HG03060 (cell line): ENCODE results near the gene MAP2K7.
"Not testable (repeated sequence)": the region's sequence is repeated elsewhere in the genome, so short reads cannot be mapped to it uniquely, and the experiment has no call there.

Source experiments
- ATAC-seq: cut with Tn5 transposase; IDR thresholded peaks from one replicate; pipeline ENCODE4 v1.9.1; 2021; ENCODE audit warnings: low read depth, moderate number of reproducible peaks; ENCODE audit not compliant: unreplicated experiment

Gene MAP2K7

DNA sequence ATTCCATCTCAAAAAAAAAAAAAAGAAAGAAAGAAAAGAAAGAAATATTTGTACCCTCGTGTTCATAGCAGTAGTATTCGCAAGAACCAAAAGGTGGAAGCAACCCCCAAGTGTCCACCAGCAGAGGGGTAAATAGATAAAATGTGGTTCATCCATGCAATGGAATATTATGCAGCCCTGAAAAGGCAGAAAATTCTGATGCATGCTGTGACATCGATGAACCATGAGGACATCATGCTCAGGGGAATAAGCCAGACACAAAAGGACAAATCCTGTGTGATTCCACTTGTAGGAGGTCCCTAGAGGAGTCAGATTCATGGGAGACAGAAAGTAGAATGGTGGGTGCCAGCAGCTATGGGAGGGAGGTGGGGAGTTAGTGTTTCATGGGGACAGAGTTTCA, 21.8 kb upstream of the MAP2K7 start:
- no peak for ATAC-seq

DNA sequence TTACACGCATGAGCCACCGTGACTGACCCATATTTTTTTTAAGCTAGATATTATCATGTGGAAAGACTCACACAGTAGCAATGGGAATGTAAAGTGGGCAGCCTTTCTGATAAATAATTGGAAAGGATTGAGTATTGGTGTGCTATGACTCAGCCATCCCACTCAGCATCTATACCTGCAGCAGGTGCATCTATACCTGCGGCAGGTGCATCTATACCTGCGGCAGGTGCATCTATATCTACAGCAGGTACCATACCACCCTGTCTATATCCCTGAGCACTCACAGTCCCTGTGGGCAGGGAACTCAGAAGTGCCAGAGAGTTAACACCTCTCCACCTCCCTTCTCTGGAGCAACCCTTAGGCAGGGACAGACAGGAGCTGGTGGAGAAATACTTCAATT, 20.6 kb upstream of the MAP2K7 start:
- ATAC-seq = no peak

DNA sequence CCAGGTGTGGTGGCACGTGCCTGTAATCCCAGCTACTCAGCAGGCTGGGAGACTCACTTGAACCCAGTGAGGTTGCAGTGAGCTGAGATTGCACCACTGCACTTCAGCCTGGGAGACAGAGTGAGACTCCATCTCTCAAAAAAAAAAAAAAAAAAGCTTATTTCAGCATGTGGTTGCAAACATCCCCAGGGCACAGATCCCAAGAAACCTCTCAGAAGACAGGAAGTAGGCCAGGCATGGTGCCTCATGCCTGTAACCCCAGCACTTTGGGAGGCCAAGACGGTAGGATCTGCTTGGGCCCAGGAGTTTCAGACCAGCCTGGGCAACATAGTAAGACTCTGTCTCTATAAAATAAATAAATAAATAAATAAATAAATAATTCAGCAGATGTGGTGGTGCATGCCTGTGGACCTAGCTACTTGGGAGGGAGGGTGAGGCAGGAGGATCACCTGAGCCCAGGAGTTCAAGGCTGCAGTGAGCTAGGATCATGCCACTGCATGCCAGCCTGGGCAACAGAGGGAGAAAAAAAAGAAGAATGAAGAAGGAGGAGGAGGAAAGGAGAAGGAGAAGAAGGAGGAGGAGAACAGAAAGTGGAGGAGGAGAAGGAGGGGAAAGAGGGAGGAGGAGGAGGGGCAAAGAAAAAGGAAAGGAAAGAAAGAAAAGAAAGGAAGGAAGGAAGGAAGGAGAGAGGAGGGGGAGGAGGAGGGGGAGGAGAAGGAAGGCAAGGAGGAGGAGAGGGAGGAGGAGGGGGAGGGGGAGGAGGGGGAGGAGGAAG, 19.7 kb upstream of the MAP2K7 start:
- ATAC-seq = no peak

DNA sequence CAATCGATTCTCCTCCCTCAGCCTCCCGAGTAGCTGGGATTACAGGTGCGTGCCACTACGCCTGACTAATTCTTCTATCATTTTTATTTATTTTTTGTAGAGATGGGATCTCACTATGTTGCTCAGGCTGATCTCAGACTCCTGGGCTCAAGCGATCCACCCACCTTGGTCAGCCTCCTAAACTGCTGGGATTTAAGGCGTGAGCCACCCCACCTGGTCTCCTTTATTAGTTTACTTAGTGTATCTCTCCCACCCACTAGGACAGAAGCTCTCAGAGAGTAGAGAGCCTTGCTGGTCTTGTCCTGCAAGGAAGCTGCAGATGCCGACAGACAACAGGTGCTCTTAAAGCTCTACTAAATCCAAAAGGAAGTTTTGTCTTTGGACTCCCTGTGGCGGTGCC, 17.9 kb upstream of the MAP2K7 start:
- ATAC-seq = no peak

DNA sequence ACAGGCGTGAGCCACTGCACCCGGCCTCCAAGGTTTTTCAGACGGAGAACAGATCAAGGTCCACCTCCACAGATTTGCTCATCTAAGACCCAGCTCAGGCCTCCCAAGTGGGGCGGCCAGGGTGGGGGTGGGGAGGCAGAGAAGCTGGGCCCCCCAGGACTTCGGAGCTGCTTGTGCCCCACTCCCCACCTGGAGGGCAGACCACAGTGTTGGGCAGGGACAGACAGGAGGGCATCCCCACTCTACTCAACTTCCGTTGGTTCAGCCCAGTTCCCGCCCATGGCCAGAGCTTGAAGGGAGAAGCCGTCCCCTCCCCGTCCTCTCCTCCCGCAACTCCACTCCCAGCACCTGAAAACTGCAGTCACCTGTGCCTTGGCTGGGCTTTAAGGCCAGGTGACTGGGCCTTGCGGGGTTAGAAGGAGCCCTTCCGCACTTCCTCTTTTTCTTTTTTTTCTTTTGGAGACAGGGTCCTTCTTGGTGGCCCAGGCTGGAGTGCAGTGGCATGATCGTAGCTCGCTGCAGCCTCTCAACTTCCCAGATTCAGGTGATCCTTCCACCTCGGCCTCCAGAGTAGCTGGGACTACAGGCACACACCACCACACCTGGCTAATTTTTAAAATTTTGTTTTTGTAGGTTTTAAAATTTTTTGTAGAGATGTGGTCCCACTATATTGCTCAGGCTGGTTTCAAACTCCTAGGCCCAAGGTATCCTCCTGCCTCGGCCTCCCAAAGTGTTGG, 16.1 kb upstream of the MAP2K7 start:
- ATAC-seq = no peak

DNA sequence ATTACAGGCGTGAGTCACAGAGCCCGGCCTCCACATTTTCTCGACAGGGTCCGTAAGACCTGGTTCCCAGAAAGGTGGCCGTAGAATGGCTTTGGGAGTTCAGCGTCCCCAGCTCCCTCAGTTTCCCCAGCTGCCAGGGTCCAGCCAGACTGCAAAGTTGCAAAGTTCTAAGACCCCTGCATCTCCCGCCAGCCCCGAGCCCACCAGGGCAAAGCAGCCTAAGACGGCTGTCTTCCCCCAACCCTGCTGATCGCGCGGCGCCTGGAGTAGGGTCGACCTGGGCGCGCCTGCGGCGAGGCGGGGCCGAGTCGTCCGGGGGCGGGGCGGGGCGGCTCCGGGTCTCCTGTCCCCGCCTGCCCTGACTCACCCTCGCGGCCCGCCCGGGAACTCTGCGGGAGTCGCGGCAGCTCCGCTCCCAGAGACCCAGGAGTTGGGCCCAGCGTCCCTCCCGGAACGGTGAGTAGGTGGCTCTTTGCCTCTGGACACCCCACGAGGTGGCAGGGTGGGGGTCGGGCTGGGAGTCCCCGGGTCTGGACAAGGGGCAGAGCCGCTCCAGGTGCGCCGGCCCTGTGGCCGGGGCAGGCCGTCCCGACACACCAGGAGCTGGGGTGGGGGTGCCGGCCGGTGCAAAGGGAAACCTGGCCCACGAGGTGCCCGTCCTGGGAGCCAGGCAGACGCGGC, 15.4 kb upstream of the MAP2K7 start, which contains the start of gene LRRC8E:
Gene LRRC8E (plus strand): TSS at position 366 of the 681 bp plus-strand sequence. CDS start 7,094 bp downstream, outside the sequence.
- ATAC-seq = no peak

DNA sequence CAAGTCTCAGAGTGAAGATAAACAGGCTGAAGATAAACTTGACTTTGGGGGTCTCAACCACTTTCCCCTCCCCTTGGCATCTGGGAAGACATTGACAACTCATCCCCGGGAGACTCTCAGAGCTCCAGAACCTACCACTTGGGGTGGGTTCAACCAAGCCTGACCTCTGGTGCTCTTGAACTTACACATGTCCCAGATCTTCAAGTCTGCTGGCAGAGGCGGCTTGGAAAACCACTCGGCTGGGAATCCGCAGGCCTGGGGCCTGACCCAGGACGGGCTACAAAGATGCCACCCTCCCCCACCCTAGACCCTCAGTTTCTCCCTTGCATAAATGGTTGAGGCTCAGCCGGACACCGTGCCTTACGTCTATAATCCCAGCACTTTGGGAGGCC, 14.9 kb upstream of the MAP2K7 start:
- ATAC-seq = no peak

DNA sequence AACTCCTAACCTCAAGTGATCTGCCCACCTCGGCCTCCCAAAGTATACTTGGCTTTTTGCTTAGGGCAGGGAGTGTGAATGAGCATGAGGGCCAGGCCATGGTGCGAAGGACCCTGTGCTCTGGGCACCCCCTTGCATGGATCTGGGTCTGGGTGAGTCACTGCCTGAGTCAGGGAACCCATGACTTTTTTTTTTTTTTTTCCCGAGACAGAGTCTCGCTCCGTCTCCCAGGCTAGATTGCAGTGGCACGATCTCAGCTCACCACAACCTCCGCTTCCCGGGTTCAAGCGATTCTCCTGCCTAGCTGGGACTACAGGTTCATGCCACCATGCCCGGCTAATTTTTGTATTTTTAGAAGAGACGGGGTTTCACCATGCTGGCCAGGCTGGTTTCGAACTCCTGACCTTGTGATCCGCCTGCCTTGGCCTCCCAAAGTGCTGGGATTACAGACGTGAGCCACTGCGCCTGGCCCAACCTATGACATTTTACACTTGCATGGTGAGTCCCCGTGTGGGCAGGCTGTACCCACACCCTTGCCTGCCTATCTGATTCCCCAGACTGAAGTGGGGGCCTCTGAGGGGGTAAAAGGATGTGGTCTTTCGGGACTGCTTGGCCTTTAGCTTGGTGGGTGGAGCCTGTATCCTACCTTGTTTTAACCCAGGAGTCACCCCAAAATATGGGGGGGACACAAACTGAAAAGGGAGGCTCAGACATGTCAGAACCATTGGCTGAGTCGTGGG, 10.1 kb upstream of the MAP2K7 start:
- ATAC-seq = not testable (repeated sequence)

DNA sequence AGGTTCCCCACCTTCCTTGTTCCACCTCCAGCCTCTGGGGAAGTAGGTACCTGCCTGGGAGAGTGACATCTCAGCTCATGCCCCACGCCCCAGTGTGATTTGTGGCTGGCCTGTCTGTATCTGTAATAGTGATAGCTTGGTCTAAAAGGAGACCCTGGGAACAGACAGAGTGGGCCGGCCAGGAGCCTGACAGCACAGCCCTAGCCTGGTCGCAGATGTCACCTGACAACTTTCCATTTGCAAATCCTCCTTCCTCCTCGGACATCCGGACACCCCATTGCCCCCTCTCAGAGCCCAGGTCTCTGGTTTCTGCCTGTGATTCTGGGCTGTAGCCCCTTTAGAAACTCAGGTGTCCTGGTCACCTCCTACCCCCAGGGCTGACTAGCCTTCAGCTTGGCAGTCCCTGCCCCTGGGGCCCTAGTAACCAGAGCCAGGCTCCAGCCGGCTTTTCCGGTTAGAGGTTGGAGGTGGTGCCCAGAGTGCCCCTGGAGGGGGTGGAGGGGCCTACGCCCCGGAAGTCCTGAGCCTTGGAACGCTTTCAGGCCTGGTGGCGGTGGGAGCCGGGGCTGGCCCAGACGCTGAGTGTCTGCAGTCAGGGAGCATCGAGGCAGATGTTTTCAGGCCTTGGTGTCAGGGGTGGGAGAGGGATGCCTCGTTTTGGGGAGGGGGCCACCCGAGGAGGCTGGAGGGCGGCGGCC, 8.9 kb upstream of the MAP2K7 start:
- no peak for ATAC-seq

DNA sequence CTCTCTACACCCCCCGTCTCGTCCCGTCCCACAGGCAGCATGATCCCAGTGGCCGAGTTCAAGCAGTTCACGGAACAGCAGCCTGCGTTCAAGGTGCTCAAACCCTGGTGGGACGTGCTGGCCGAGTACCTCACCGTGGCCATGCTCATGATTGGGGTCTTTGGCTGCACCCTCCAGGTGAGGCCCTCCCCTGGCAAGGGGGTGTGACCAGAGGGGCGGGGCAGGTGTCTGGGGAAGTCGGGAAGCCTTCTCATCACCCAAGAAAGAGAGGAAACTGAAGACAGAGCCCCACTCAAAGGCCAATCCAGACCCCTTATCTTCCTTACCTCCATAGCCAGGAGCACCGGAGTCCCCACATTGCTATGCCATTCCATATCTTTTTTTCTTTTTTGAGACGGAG, 8.1 kb upstream of the MAP2K7 start:
- no peak for ATAC-seq

DNA sequence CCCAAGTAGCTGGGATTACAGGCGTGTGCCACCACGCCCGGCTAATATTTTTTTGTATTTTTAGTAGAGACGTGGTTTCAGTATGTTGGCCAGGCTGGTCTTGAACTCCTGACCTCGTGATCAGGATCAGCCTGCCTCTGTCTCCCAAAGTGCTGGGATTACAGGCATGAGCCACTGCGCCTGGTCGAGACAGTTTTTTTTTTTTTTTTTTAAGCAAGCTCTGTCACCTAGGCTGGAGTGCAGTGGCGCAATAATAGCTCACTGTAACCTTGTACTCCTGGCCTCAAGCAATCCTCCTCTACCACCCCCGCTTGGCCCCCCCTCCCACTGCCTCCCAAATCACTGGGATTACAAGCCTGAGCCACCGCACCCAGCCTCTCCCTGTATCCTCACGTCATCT, 6.4 kb upstream of the MAP2K7 start:
- ATAC-seq = no peak

DNA sequence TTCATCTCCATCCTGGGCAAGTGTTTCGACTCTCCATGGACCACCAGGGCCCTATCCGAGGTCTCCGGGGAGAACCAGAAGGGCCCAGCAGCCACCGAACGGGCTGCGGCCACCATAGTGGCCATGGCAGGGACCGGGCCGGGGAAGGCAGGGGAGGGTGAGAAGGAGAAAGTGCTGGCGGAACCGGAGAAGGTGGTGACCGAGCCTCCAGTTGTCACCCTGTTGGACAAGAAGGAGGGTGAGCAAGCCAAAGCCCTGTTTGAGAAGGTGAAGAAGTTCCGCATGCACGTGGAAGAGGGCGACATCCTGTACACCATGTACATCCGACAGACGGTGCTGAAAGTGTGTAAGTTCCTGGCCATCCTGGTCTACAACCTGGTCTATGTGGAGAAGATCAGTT, 4.7 kb upstream of the MAP2K7 start:
- ATAC-seq = no peak

DNA sequence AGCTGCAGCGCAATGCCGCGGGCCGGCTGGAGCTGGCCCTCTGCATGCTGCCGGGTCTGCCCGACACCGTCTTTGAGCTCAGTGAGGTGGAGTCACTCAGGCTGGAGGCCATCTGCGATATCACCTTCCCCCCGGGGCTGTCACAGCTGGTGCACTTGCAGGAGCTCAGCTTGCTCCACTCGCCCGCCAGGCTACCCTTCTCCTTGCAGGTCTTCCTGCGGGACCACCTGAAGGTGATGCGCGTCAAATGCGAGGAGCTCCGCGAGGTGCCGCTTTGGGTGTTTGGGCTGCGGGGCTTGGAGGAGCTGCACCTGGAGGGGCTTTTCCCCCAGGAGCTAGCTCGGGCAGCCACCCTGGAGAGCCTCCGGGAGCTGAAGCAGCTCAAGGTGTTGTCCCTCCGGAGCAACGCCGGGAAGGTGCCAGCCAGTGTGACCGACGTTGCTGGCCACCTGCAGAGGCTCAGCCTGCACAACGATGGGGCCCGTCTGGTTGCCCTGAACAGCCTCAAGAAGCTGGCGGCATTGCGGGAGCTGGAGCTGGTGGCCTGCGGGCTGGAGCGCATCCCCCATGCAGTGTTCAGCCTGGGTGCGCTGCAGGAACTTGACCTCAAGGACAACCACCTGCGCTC, 3.8 kb upstream of the MAP2K7 start:
- ATAC-seq = no peak

DNA sequence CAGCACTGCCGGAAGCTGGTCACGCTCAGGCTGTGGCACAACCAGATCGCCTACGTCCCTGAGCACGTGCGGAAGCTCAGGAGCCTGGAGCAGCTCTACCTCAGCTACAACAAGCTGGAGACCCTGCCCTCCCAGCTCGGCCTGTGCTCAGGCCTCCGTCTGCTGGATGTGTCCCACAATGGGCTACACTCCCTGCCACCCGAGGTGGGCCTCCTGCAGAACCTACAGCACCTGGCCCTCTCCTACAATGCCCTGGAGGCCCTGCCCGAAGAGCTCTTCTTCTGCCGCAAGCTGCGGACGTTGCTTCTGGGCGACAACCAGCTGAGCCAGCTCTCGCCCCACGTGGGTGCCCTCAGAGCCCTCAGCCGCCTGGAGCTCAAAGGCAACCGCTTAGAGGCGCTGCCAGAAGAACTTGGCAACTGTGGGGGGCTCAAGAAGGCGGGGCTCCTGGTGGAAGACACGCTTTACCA, 3.2 kb upstream of the MAP2K7 start:
- ATAC-seq = no peak

DNA sequence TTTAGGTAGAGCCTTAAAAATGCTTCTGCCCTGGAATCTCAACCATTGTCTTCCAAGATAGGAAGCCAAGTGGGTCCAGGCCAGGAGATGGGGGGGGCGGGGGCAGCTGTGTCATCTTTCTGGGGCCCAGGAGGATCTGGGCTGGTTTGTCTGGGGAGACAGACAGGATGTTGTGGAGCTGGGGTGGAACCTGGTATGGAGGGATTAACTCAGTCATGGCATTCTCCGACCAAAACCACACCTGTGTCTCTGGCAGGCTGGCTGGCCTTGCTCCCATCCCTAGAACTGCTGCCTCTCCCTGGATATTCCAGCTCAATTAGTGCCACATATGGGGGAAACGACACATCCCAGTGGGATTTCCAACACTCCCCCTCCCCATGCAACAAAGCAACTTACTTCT, 2.7 kb upstream of the MAP2K7 start:
- no peak for ATAC-seq

DNA sequence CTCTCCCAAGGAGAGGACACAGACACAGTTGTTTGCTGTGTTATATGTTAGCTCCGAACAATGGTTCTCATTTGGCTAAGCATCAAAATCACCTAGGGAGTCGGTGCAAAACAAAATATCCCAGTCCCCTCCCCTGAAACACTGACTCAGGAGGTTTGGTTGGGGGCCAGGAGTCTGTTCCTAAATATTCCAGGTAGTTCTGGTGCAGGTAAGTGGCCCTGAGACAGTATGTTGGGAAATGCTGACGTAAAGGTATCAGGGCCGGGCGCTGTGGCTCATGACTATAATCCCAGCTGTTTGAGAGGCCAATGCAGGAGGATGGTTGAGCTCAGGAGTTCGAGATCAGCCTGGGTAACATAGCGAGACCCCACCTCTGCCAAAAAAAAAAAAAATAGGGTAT, 2.3 kb upstream of the MAP2K7 start:
- ATAC-seq = no peak

DNA sequence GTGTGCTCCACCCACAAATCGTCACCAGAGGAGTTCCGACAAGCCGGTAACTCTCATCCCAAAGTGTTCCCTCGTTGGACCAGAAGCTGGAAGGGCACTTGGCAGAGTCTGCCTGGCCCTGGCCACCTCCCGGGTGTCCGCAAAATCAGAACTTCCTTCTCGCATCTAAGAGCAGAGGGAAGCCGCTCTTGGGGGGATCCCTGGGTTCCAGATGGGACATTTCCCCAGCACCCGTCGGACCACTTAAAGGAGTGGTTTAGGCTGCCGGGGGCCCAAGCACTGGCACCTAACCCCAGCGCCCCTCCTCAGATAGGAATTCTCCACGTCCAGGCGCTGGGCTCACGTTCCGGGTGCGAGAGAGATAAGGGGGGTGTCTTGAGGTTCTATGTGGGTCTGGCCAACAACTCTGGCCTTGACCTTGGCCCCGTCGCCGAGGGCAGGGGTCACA, 857 bp upstream of the MAP2K7 start:
- peak; percentile 1 for ATAC-seq

DNA sequence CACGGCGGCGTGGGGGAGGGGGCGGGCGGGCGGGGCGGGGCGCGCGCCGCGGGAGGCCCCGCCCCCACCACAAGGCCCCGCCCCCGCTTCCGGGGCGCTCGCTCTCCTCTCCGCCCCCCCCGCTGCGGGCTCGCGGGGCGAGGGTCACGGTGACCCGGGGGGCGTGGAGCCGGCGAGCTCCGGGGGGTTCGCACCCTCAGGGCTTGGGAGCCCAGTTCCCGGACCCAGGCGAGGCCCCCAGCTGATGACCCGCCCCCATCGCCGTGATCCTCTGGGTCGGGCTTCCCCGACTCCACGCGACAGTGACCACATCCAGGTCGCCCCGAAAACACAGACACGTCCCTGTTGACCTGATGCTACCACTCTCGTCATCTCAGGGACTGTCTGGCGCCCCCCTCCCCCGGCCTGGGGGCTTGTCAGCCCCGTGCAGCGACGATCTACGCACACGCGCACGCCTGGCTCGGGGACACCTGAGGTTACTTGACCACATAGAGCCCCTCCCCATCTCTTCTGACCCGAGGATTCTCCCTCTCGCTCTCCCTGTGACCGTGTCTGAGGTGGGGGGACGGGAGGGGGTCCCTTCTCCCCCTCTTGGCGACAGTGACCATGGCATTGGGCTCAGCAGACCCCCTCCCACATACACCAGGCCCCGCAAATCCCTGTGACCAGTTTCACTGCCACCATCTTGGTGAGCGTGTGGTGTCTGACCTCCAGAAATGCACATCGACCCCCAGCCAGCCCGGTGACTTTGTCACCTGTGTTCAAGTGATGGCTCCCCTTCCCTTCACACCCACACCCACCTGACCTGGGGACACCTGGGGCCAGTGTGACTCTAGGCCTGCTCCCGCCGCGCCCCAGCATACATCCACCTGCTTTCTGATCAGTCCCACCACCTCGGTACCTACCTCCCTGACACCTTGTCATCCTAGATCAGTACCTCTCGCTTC, 670 bp downstream of the MAP2K7 start:
- no peak for ATAC-seq
